Measurements from ENCODE around the gene CNTNAP1.

The CNTNAP1 gene

GRCh38 chr17:42685831-42686230 is 3.5 kb downstream of the CNTNAP1 start:
- no peak for TF ChIP-seq ZNF274 (IDR thresholded peaks at IDR 0.05; ENCODE audit: low read depth, low read length)
- no peak overlapping the region for H3K4me3 ChIP-seq (ENCODE audit: low read length)

GRCh38 chr17:42686520-42687128 is 4.3 kb downstream of the CNTNAP1 start:
- no peak overlapping the region for H3K4me3 ChIP-seq (ENCODE audit: low read length)
- TF ChIP-seq ZNF274 (IDR thresholded peaks at IDR 0.05; ENCODE audit: low read depth, low read length), result no peak

- TF ChIP-seq ZNF274 (IDR thresholded peaks at IDR 0.05; ENCODE audit: low read depth, low read length), result no peak
- H3K4me3 ChIP-seq (ENCODE audit: low read length), result no peak overlapping the region
These were observed 5.5 kb downstream of the CNTNAP1 start for GRCh38 chr17:42687707-42688320.

- H3K4me3 ChIP-seq (ENCODE audit: low read length), result no peak overlapping the region
- TF ChIP-seq ZNF274 (IDR thresholded peaks at IDR 0.05; ENCODE audit: low read depth, low read length), result no peak
These were observed 8.3 kb downstream of the CNTNAP1 start for GRCh38 chr17:42690596-42690995.

- no peak for TF ChIP-seq ZNF274 (IDR thresholded peaks at IDR 0.05; ENCODE audit: low read depth, low read length)
- no peak overlapping the region for H3K4me3 ChIP-seq (ENCODE audit: low read length)
These were observed 8.8 kb downstream of the CNTNAP1 start for GRCh38 chr17:42691021-42691545.

- no peak overlapping the region for H3K4me3 ChIP-seq (ENCODE audit: low read length)
- no peak for TF ChIP-seq ZNF274 (IDR thresholded peaks at IDR 0.05; ENCODE audit: low read depth, low read length)
These were observed 10.2 kb downstream of the CNTNAP1 start for GRCh38 chr17:42692489-42692888.

- H3K4me3 ChIP-seq (ENCODE audit: low read length), result no peak overlapping the region
- TF ChIP-seq ZNF274 (IDR thresholded peaks at IDR 0.05; ENCODE audit: low read depth, low read length), result no peak
These were observed 12.2 kb downstream of the CNTNAP1 start for GRCh38 chr17:42694524-42694923.

GRCh38 chr17:42695500-42695899 is 13.2 kb downstream of the CNTNAP1 start:
- H3K4me3 ChIP-seq (ENCODE audit: low read length), result no peak overlapping the region
- TF ChIP-seq ZNF274 (IDR thresholded peaks at IDR 0.05; ENCODE audit: low read depth, low read length), result no peak

- TF ChIP-seq ZNF274 (IDR thresholded peaks at IDR 0.05; ENCODE audit: low read depth, low read length), result no peak
- H3K4me3 ChIP-seq (ENCODE audit: low read length), result no peak overlapping the region
These were observed 14.9 kb downstream of the CNTNAP1 start for GRCh38 chr17:42697108-42697811.

- no peak overlapping the region for H3K4me3 ChIP-seq (ENCODE audit: low read length)
- no peak for TF ChIP-seq ZNF274 (IDR thresholded peaks at IDR 0.05; ENCODE audit: low read depth, low read length)
These were observed 16.5 kb downstream of the CNTNAP1 start for GRCh38 chr17:42698736-42699414.

GRCh38 chr17:42699415-42699740 is 17.0 kb downstream of the CNTNAP1 start:
- no peak for TF ChIP-seq ZNF274 (IDR thresholded peaks at IDR 0.05; ENCODE audit: low read depth, low read length)
- no peak overlapping the region for H3K4me3 ChIP-seq (ENCODE audit: low read length)

GRCh38 chr17:42700586-42701289 is 18.4 kb downstream of the CNTNAP1 start:
- TF ChIP-seq ZNF274 (IDR thresholded peaks at IDR 0.05; ENCODE audit: low read depth, low read length), result no peak

GRCh38 chr17:42702446-42702845 is 20.1 kb downstream of the CNTNAP1 start:
- TF ChIP-seq ZNF274 (IDR thresholded peaks at IDR 0.05; ENCODE audit: low read depth, low read length), result no peak
- no peak overlapping the region for H3K4me3 ChIP-seq (ENCODE audit: low read length)

More at GRCh38 chr17:42700586-42701289, 18.4 kb downstream of the CNTNAP1 start:
- no peak overlapping the region for H3K4me3 ChIP-seq (ENCODE audit: low read length)

GRCh38 chr17:42704490-42704836 is 22.1 kb downstream of the CNTNAP1 start:
- TF ChIP-seq ZNF274 (IDR thresholded peaks at IDR 0.05; ENCODE audit: low read depth, low read length), result no peak
- no peak overlapping the region; the same call in 1 of the 2 replicates for H3K4me3 ChIP-seq (ENCODE audit: low read length)
